ENCODE measurements around the gene TNP2.

The TNP2 gene

GRCh38 chr16:11251525-11252481, 17.3 kb downstream of the TNP2 start:
- TF ChIP-seq CTCF (IDR thresholded peaks at IDR 0.05; ENCODE audit: low read depth, low read length), result no peak
- DNase-seq (ENCODE audit: low read depth, low spot score), result peak; percentile 79
- H3K4me3 ChIP-seq (ENCODE audit: low read depth, low read length), result no peak overlapping the region
- in situ Hi-C loops (cut with HindIII; ENCODE audit: low sequenced_read_pairs), result no loop called here

GRCh38 chr16:11250786-11251524, 18.2 kb downstream of the TNP2 start:
- no peak overlapping the region for H3K4me3 ChIP-seq (ENCODE audit: low read depth, low read length)
- in situ Hi-C loops (cut with HindIII; ENCODE audit: low sequenced_read_pairs), result no loop called here
- no peak for DNase-seq (ENCODE audit: low read depth, low spot score)
- TF ChIP-seq CTCF (IDR thresholded peaks at IDR 0.05; ENCODE audit: low read depth, low read length), result no peak

GRCh38 chr16:11250091-11250785, 18.9 kb downstream of the TNP2 start:
- no peak for TF ChIP-seq CTCF (IDR thresholded peaks at IDR 0.05; ENCODE audit: low read depth, low read length)
- no peak overlapping the region for H3K4me3 ChIP-seq (ENCODE audit: low read depth, low read length)
- DNase-seq (ENCODE audit: low read depth, low spot score), result peak; percentile 9
- in situ Hi-C loops (cut with HindIII; ENCODE audit: low sequenced_read_pairs), result no loop called here

GRCh38 chr16:11249233-11250061, 19.7 kb downstream of the TNP2 start:
- no peak overlapping the region for H3K4me3 ChIP-seq (ENCODE audit: low read depth, low read length)
- in situ Hi-C loops (cut with HindIII; ENCODE audit: low sequenced_read_pairs), result no loop called here
- DNase-seq (ENCODE audit: low read depth, low spot score), result no peak
- TF ChIP-seq CTCF (IDR thresholded peaks at IDR 0.05; ENCODE audit: low read depth, low read length), result no peak

- no peak for DNase-seq (ENCODE audit: low read depth, low spot score)
- no peak overlapping the region for H3K4me3 ChIP-seq (ENCODE audit: low read depth, low read length)
- TF ChIP-seq CTCF (IDR thresholded peaks at IDR 0.05; ENCODE audit: low read depth, low read length), result no peak
- in situ Hi-C loops (cut with HindIII; ENCODE audit: low sequenced_read_pairs), result no loop called here
Measured at GRCh38 chr16:11248133-11248532, 21.0 kb downstream of the TNP2 start.

Data from astrocyte of the spinal cord (primary cell).